IMR-90 (cell line): ENCODE results near the gene ERC2. TPM values are rescaled to one million over a fixed set of nuclear protein-coding genes. Genes with fewer than 3 reads are reported as not detected.

ENCODE experiments used
- ATAC-seq: fragments of 200-7000 bp; cut with Tn5 transposase; 2 replicates; pipeline ENCODE4 v1.9.1; 2020; ENCODE audit warnings: low read depth, mild to moderate bottlenecking, moderate library complexity
- BruUV-seq: library from RNA; stranded (reverse); fragments of 400-500 nt; replicated peaks from 2 replicates; lab custom pipeline; 2021; lab: Mats Ljungman, UMichigan
- CTCF ChIA-PET: fragments of 300-600 bp; formaldehyde crosslinking; extraction: SDS; loops from one replicate; lab custom pipeline; 2021; ENCODE audit warnings: antibody characterized with exemption; lab: Yijun Ruan, JAX
- POLR2A ChIA-PET: fragments of 300-600 bp; sonication (Branson Sonifier 250); formaldehyde crosslinking; loops from one replicate; lab custom pipeline; 2022; ENCODE audit warnings: antibody characterized with exemption; ENCODE audit not compliant: unreplicated experiment; lab: Charles Lee
- DNase-seq: peaks from one replicate; pipeline ENCODE4 v3.0.0; 2013
- H2AFZ ChIP-seq: replicated peaks from 2 replicates; pipeline ENCODE3; 2013; ENCODE audit warnings: low read length, mild to moderate bottlenecking; ENCODE audit not compliant: poor library complexity
- H2AK5ac ChIP-seq: 2 replicates; pipeline ENCODE4 v1.6.1; 2013; ENCODE audit warnings: low read depth, low read length, inconsistent platforms
- H2AK9ac ChIP-seq: replicated peaks from 2 replicates; pipeline ENCODE3; 2013; ENCODE audit warnings: mild to moderate bottlenecking, low read depth, low read length, moderate library complexity; ENCODE audit not compliant: poor library complexity
- H2BK120ac ChIP-seq: 2 replicates; pipeline ENCODE4 v1.6.1; 2013; ENCODE audit warnings: low read depth, low read length, inconsistent platforms
- H2BK15ac ChIP-seq: 3 replicates; pipeline ENCODE4 v1.6.1; 2013; ENCODE audit warnings: low read depth, low read length, inconsistent platforms
- H2BK20ac ChIP-seq: 2 replicates; pipeline ENCODE4 v1.6.1; 2013; ENCODE audit warnings: low read depth, mild to moderate bottlenecking, inconsistent platforms, low read length, moderate library complexity
- H2BK5ac ChIP-seq: 2 replicates; pipeline ENCODE4 v1.6.1; 2013; ENCODE audit warnings: mild to moderate bottlenecking, low read depth, low read length, inconsistent platforms; ENCODE audit not compliant: poor library complexity, severe bottlenecking
- H3K14ac ChIP-seq: replicated peaks from 2 replicates; pipeline ENCODE4 v1.6.1; 2013; ENCODE audit warnings: low read depth, low read length, inconsistent platforms
- H3K18ac ChIP-seq: 2 replicates; pipeline ENCODE4 v1.6.1; 2013; ENCODE audit warnings: low read depth, low read length, control low read depth
- H3K23ac ChIP-seq: 2 replicates; pipeline ENCODE4 v1.6.1; 2013; ENCODE audit warnings: low read depth, low read length, inconsistent platforms
- H3K27ac ChIP-seq: 2 replicates; pipeline ENCODE4 v1.5.1; 2013; ENCODE audit warnings: mild to moderate bottlenecking, control low read depth, low read length; ENCODE audit not compliant: insufficient read depth
- H3K27me3 ChIP-seq: 2 replicates; pipeline ENCODE4 v1.6.1; 2013; ENCODE audit warnings: low read length; ENCODE audit not compliant: control insufficient read depth, insufficient read depth
- H3K36me3 ChIP-seq: 2 replicates; pipeline ENCODE4 v1.6.1; 2013; ENCODE audit warnings: low read length, mixed read lengths; ENCODE audit not compliant: control insufficient read depth, insufficient read depth
- H3K4ac ChIP-seq: 2 replicates; pipeline ENCODE4 v1.6.1; 2013; ENCODE audit warnings: low read depth, low read length, inconsistent platforms
- H3K4me1 ChIP-seq: 2 replicates; pipeline ENCODE4 v1.6.1; 2013; ENCODE audit warnings: low read length, mixed read lengths; ENCODE audit not compliant: control insufficient read depth, insufficient read depth
- H3K4me2 ChIP-seq: 2 replicates; pipeline ENCODE4 v1.6.1; 2013; ENCODE audit warnings: low read depth, mild to moderate bottlenecking, control low read depth, low read length, moderate library complexity
- H3K4me3 ChIP-seq: 2 replicates; pipeline ENCODE4 v1.5.1; 2013; ENCODE audit warnings: low read depth, mild to moderate bottlenecking, control low read depth, low read length, moderate library complexity; ENCODE audit not compliant: insufficient read depth
- H3K56ac ChIP-seq: 2 replicates; pipeline ENCODE4 v1.6.1; 2013; ENCODE audit warnings: low read length, inconsistent platforms; ENCODE audit not compliant: insufficient read depth; ENCODE audit errors: extremely low read depth
- H3K79me1 ChIP-seq, 2 experiments: 2 replicates each; pipeline ENCODE4 v1.6.1; 2013; ENCODE audit warnings: low read length in 2 of 2, inconsistent platforms in 1 of 2, low read depth in 1 of 2
- H3K9ac ChIP-seq: 2 replicates; pipeline ENCODE4 v1.6.1; 2013; ENCODE audit warnings: low read depth, low read length, control low read depth
- H3K9me1 ChIP-seq: 2 replicates; pipeline ENCODE4 v1.6.1; 2013; ENCODE audit warnings: low read length, inconsistent platforms; ENCODE audit not compliant: insufficient read depth
- H3K9me3 ChIP-seq: 2 replicates; pipeline ENCODE4 v1.6.1; 2013; ENCODE audit warnings: low read length; ENCODE audit not compliant: control insufficient read depth, insufficient read depth
- H4K20me1 ChIP-seq: 2 replicates; pipeline ENCODE4 v1.6.1; 2013; ENCODE audit warnings: low read length, inconsistent platforms; ENCODE audit not compliant: insufficient read depth
- H4K5ac ChIP-seq: 2 replicates; pipeline ENCODE4 v1.6.1; 2013; ENCODE audit warnings: mild to moderate bottlenecking, low read depth, low read length, control low read depth
- H4K8ac ChIP-seq, 2 experiments: 2 replicates each; pipeline ENCODE4 v1.6.1; 2013; ENCODE audit warnings: low read depth in 2 of 2, low read length in 2 of 2, control low read depth in 1 of 2, inconsistent platforms in 1 of 2
- H4K91ac ChIP-seq: 2 replicates; pipeline ENCODE4 v1.6.1; 2013; ENCODE audit warnings: low read depth, low read length, inconsistent platforms; ENCODE audit not compliant: insufficient read depth
- BHLHE40 ChIP-seq: fragments of 150-350 bp; IDR thresholded peaks from 2 replicates; pipeline ENCODE4 v1.6.1; 2016; ENCODE audit warnings: mild to moderate bottlenecking, low read depth, low read length
- CEBPB ChIP-seq: IDR thresholded peaks from 2 replicates; pipeline ENCODE4 v1.6.1; 2012; ENCODE audit warnings: low read depth, low read length, improper control_type of control experiment
- FOS ChIP-seq: fragments of 150-350 bp; IDR thresholded peaks from 2 replicates; pipeline ENCODE4 v1.6.1; 2016; ENCODE audit warnings: low read depth, low read length
- MAFK ChIP-seq: IDR thresholded peaks from 2 replicates; pipeline ENCODE4 v1.6.1; 2012; ENCODE audit warnings: low read depth, low read length, improper control_type of control experiment
- MAZ ChIP-seq: IDR thresholded peaks from 2 replicates; pipeline ENCODE4 v1.6.1; 2012; ENCODE audit warnings: low read depth, mild to moderate bottlenecking, low read length, improper control_type of control experiment, moderate library complexity, borderline replicate concordance
- NFE2L2 ChIP-seq: fragments of 150-350 bp; IDR thresholded peaks from 2 replicates; pipeline ENCODE4 v1.6.1; 2016; ENCODE audit warnings: low read depth, mild to moderate bottlenecking, low read length
- POLR2A ChIP-seq: IDR thresholded peaks from 2 replicates; pipeline ENCODE4 v1.6.1; 2012; ENCODE audit warnings: mild to moderate bottlenecking, low read depth, low read length
- RAD21 ChIP-seq: IDR thresholded peaks from 2 replicates; pipeline ENCODE4 v1.6.1; 2012; ENCODE audit warnings: low read length, improper control_type of control experiment
- RCOR1 ChIP-seq: IDR thresholded peaks from 2 replicates; pipeline ENCODE4 v1.6.1; 2012; ENCODE audit warnings: mild to moderate bottlenecking, low read length, improper control_type of control experiment; ENCODE audit not compliant: insufficient replicate concordance
- RFX5 ChIP-seq: IDR thresholded peaks from 2 replicates; pipeline ENCODE4 v1.8.0; 2012; ENCODE audit warnings: low read depth, mild to moderate bottlenecking, low read length, moderate library complexity
- SMC3 ChIP-seq: fragments of 150-350 bp; IDR thresholded peaks from 2 replicates; pipeline ENCODE4 v1.6.1; 2016; ENCODE audit warnings: low read depth, mild to moderate bottlenecking, antibody characterized with exemption, low read length, moderate library complexity
- WGBS, 2 experiments: methylation state at CpG; one replicate each; pipeline versions ENCODE4 v1.1.5 to v1.1.7; 2013; ENCODE audit warnings: missing lambda C conversion rate in 2 of 2; ENCODE audit not compliant: insufficient read length in 1 of 2; ENCODE audit errors: extremely low coverage in 2 of 2; 5-methylcytosine and 5-hydroxymethylcytosine counted together
- dilution Hi-C: fragments of 300-500 bp; cut with HindIII; formaldehyde crosslinking; loops from one replicate; pipeline ENCODE4 v1.14.3; 2018; ENCODE audit warnings: low sequenced_read_pairs; ENCODE audit not compliant: unreplicated experiment
- in situ Hi-C: fragments of 300-500 bp; cut with MboI; formaldehyde crosslinking; loops from 3 replicates; pipeline ENCODE4 v1.14.3; 2019; ENCODE audit warnings: low sequenced_read_pairs, inconsistent platforms, mixed read lengths
- intact Hi-C: fragments of 100-400 bp; cut with micrococcal nuclease; formaldehyde crosslinking; loops from 2 replicates; pipeline ENCODE4 v1.10.0; 2022
- polyA plus RNA-seq, 3 experiments: library from polyadenylated mRNA; depleted of rRNA; stranded (reverse); fragments of >200 nt; gene quantifications; 2 replicates each; pipeline ENCODE4 v1.2.3, GENCODE V29; 2012; ENCODE audit warnings: low replicate concordance in 1 of 3
- total RNA-seq: library from RNA; depleted of rRNA; stranded (reverse); fragments of >200 nt; gene quantifications from 2 replicates; pipeline ENCODE4 v1.2.3, GENCODE V29; 2012
- TF ChIP-seq, protein P1 (sequence below): fragments of 150-350 bp; IDR thresholded peaks from 2 replicates; pipeline ENCODE4 v1.6.1; 2017; ENCODE audit warnings: mild to moderate bottlenecking, antibody characterized with exemption, low read length, low read depth
- TF ChIP-seq, protein P2 (sequence below): fragments of 150-350 bp; IDR thresholded peaks from 2 replicates; pipeline ENCODE4 v1.6.1; 2016; ENCODE audit warnings: low read depth, mild to moderate bottlenecking, low read length, moderate library complexity, borderline replicate concordance

Gene ERC2
- total and polyA plus RNA-seq, 2 of the 4 experiments (the other 2 are of a cell fraction): 0.17 to 0.18 TPM

DNA sequence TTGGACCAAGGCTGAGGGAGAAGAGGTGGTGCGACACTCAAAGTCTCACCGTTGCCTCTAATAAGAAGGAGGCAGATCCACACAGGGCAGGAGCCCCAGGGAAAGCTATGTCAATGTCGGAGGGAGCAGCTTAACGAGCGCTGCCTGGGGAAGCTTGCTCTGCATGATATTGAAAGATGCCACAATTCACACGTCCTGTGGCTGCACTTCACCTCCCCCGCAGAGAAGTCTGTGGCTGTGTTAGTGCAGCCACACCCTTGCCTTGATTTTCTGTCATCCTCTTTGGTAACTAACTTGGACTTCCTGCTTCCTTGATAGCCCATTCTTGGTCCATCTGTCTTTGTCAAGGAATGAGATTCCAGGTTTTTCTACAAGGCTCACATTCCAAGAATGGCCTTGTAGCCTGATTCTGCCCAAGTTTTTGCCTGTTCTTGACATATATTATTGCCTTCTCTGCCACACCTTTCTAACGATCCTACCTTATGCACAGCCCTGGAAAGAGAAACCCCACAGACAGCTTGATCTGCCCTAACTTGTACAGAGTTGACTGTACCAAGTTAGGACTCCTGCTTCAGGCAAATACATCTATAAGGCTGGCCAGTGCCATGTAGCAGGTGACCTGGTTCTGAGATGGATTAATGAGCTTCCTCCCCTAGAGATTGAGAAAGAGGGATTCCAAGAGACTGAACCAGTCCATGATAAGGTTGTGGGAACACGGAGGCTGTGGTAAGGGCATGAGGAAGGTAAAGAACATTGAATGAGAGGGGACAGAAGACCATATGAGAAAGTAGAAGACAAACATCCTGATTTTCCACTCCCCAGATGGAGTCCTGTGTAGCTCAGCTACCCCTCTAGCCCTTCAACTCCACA, 828.1 kb downstream of the ERC2 start:
- H4K91ac ChIP-seq: no peak overlapping the region
- WGBS, 2 experiments: 75% methylated on average over 2 of the region's 9 CpGs; no CpG with 5 or more reads in 1 of the 2 experiments
- no peak overlapping the region for H4K8ac ChIP-seq
- no peaks in the 10 kb centered on the region for H3K79me1 ChIP-seq
- peaks cover 8% of the 10 kb centered on the region for H3K27me3 ChIP-seq
- no peaks in the 10 kb centered on the region for H3K36me3 ChIP-seq
- no peak overlapping the region for H3K4me3 ChIP-seq
- H2BK5ac ChIP-seq: no peak overlapping the region
- H2AK9ac ChIP-seq: no peak overlapping the region
- in situ Hi-C loops (no loop called here), intact Hi-C loops (no loop called here), dilution Hi-C loops (no loop called here)
- no peak overlapping the region for H2BK20ac ChIP-seq
- no peak overlapping the region for H3K56ac ChIP-seq
- H2BK120ac ChIP-seq: no peak overlapping the region
- ATAC-seq (no peak), DNase-seq (no peak)
- CTCF ChIA-PET: interaction anchor here (0.5 kb wide), 1 partner anchor 1744 kb away, joined by 4 read pairs; no protein-coding TSS in a partner anchor
- no TSS peak for BruUV-seq
- no peaks in the 10 kb centered on the region for H3K4me1 ChIP-seq
- no peak overlapping the region; the same call in 1 of the 2 replicates for H3K23ac ChIP-seq
- POLR2A ChIA-PET: no interaction called here
- no peak overlapping the region for H3K18ac ChIP-seq
- H2BK15ac ChIP-seq: no peak overlapping the region
- no peak overlapping the region for H3K4ac ChIP-seq
- no peak overlapping the region for H2AFZ ChIP-seq
- H3K27ac ChIP-seq: no peak overlapping the region
- no peak overlapping the region for H3K14ac ChIP-seq
- H2AK5ac ChIP-seq: no peak overlapping the region
- no peaks in the 10 kb centered on the region for H3K9me1 ChIP-seq
- no peak overlapping the region for H4K5ac ChIP-seq
- no peak overlapping the region for H3K9ac ChIP-seq
- H3K9me3 ChIP-seq: no peaks in the 10 kb centered on the region
- H3K4me2 ChIP-seq: no peak overlapping the region
- no peaks in the 10 kb centered on the region for H4K20me1 ChIP-seq
- TF ChIP-seq, protein P1, sequence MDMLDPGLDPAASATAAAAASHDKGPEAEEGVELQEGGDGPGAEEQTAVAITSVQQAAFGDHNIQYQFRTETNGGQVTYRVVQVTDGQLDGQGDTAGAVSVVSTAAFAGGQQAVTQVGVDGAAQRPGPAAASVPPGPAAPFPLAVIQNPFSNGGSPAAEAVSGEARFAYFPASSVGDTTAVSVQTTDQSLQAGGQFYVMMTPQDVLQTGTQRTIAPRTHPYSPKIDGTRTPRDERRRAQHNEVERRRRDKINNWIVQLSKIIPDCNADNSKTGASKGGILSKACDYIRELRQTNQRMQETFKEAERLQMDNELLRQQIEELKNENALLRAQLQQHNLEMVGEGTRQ: no peak
- no peak for TF ChIP-seq BHLHE40
- TF ChIP-seq SMC3: no peak
- TF ChIP-seq NFE2L2: no peak
- no peak for TF ChIP-seq CEBPB
- TF ChIP-seq, protein P2, sequence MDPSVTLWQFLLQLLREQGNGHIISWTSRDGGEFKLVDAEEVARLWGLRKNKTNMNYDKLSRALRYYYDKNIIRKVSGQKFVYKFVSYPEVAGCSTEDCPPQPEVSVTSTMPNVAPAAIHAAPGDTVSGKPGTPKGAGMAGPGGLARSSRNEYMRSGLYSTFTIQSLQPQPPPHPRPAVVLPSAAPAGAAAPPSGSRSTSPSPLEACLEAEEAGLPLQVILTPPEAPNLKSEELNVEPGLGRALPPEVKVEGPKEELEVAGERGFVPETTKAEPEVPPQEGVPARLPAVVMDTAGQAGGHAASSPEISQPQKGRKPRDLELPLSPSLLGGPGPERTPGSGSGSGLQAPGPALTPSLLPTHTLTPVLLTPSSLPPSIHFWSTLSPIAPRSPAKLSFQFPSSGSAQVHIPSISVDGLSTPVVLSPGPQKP: no peak
- TF ChIP-seq RAD21: no peak
- TF ChIP-seq RCOR1: no peak
- no peak for TF ChIP-seq POLR2A
- TF ChIP-seq MAFK: no peak
- TF ChIP-seq RFX5: no peak
- TF ChIP-seq MAZ: no peak
- TF ChIP-seq FOS: no peak
